Endothelial cell of umbilical vein (primary cell): Measurements from ENCODE around the gene ADAMTS12. TPM values are rescaled to one million over a fixed set of nuclear protein-coding genes. Genes with fewer than 3 reads are reported as not detected.

Experiments
- BruUV-seq: library from RNA; stranded (reverse); fragments of 400-500 nt; replicated peaks from 2 replicates; lab custom pipeline; 2021; lab: Mats Ljungman, UMichigan
- CTCF ChIA-PET: fragments of 300-600, 350-600 bp; sonication (Branson Sonifier 250); formaldehyde crosslinking; loops from one replicate; lab custom pipeline; 2021; ENCODE audit warnings: antibody characterized with exemption, inconsistent platforms; lab: Charles Lee
- POLR2A ChIA-PET: fragments of 300-600, 350-600 bp; sonication (Branson Sonifier 250); formaldehyde crosslinking; loops from one replicate; lab custom pipeline; 2021; ENCODE audit warnings: antibody characterized with exemption, inconsistent platforms; lab: Charles Lee
- DNase-seq: peaks from one replicate; pipeline ENCODE4 v3.0.0-alpha.2; 2011; ENCODE audit warnings: low read depth, low spot score
- FAIRE-seq: peaks from 2 replicates; lab custom pipeline; 2011; peaks lifted over from hg19 to GRCh38; lab: Jason Lieb, UNC
- H2AFZ ChIP-seq: 2 replicates; pipeline ENCODE4 v1.6.0; 2012; ENCODE audit warnings: low read depth, low read length, control low read depth, inconsistent platforms
- H3K27ac ChIP-seq: 2 replicates; pipeline ENCODE4 v1.5.1; 2011; ENCODE audit warnings: low read depth, mild to moderate bottlenecking, control low read depth, low read length, moderate library complexity; ENCODE audit not compliant: insufficient read depth
- H3K27me3 ChIP-seq, 2 experiments: 2 replicates each; pipeline versions ENCODE4 v1.6.0 to v1.6.1; 2011; ENCODE audit warnings: low read length in 2 of 2, mixed read lengths in 1 of 2; ENCODE audit not compliant: control insufficient read depth in 2 of 2, insufficient read depth in 2 of 2
- H3K36me3 ChIP-seq, 2 experiments: 2 replicates in 1 of 2; 3 replicates in 1 of 2; pipeline ENCODE4 v1.5.1; 2011; ENCODE audit warnings: low read length in 2 of 2, mild to moderate bottlenecking in 1 of 2, moderate library complexity in 1 of 2; ENCODE audit not compliant: control insufficient read depth in 2 of 2, insufficient read depth in 2 of 2; ENCODE audit errors: extremely low read depth in 1 of 2
- H3K4me1 ChIP-seq: 3 replicates; pipeline ENCODE4 v1.5.1; 2011; ENCODE audit warnings: mild to moderate bottlenecking, low read length; ENCODE audit not compliant: control insufficient read depth, insufficient read depth; ENCODE audit errors: extremely low read depth
- H3K4me2 ChIP-seq: 2 replicates; pipeline ENCODE4 v1.6.1; 2011; ENCODE audit warnings: low read length, control low read depth, mixed read lengths; ENCODE audit not compliant: insufficient read depth
- H3K4me3 ChIP-seq, 3 experiments: fragments of 200-600 bp in 1 of 3; sonication (generic), shearing (Covaris generic) in 1 of 3; replicated peaks in 1 of 3; 2 replicates each; pipeline ENCODE4 v1.5.1; 2011 to 2016; ENCODE audit warnings: control low read depth in 3 of 3, low read length in 3 of 3, mild to moderate bottlenecking in 2 of 3, inconsistent platforms in 1 of 3, low read depth in 1 of 3, moderate library complexity in 1 of 3; ENCODE audit not compliant: insufficient read depth in 1 of 3
- H3K79me2 ChIP-seq: 2 replicates; pipeline ENCODE4 v1.6.0; 2012; ENCODE audit warnings: low read length, inconsistent platforms; ENCODE audit not compliant: control insufficient read depth, insufficient read depth
- H3K9ac ChIP-seq: replicated peaks from 2 replicates; pipeline ENCODE3; 2011; ENCODE audit warnings: low read length, control low read depth; ENCODE audit not compliant: insufficient read depth; ENCODE audit errors: extremely low read depth
- H3K9me1 ChIP-seq: replicated peaks from 3 replicates; pipeline ENCODE4 v1.6.0; 2011; ENCODE audit warnings: mild to moderate bottlenecking, low read length; ENCODE audit not compliant: control insufficient read depth, insufficient read depth; ENCODE audit errors: extremely low read depth
- H3K9me3 ChIP-seq: replicated peaks from 2 replicates; pipeline ENCODE4 v1.5.1; 2012; ENCODE audit warnings: low read length, inconsistent platforms; ENCODE audit not compliant: control insufficient read depth, insufficient read depth
- H4K20me1 ChIP-seq: replicated peaks from 2 replicates; pipeline ENCODE3; 2011; ENCODE audit warnings: mild to moderate bottlenecking, low read length; ENCODE audit not compliant: control insufficient read depth, insufficient read depth; ENCODE audit errors: extremely low read depth
- CTCF ChIP-seq, 2 donors: IDR thresholded peaks; 1 replicate in 1 of 2; 2 replicates in 1 of 2; pipeline ENCODE4 v1.5.1; 2011; ENCODE audit warnings: low read length in 2 of 2, mild to moderate bottlenecking in 2 of 2, moderate library complexity in 2 of 2, control low read depth in 1 of 2, inconsistent platforms in 1 of 2, low read depth in 1 of 2; ENCODE audit not compliant: insufficient read depth in 1 of 2; ENCODE audit errors: extremely low read depth in 1 of 2
- EZH2 ChIP-seq: IDR thresholded peaks from 2 replicates; pipeline ENCODE4 v1.6.1; 2012; ENCODE audit warnings: borderline replicate concordance, low read depth, mild to moderate bottlenecking, moderate library complexity, low read length, inconsistent platforms; ENCODE audit not compliant: severe bottlenecking
- FOS ChIP-seq: IDR thresholded peaks from 2 replicates; pipeline ENCODE4 v1.6.1; 2011; ENCODE audit warnings: mild to moderate bottlenecking, low read length, moderate library complexity, borderline replicate concordance; ENCODE audit not compliant: insufficient read depth
- GATA2 ChIP-seq: IDR thresholded peaks from 2 replicates; pipeline ENCODE4 v1.7.0; 2011; ENCODE audit warnings: low read depth, mild to moderate bottlenecking, moderate library complexity, mixed read lengths, low read length; ENCODE audit not compliant: insufficient read length, insufficient read depth
- JUN ChIP-seq: IDR thresholded peaks from 2 replicates; pipeline ENCODE4 v1.6.1; 2011; ENCODE audit warnings: borderline replicate concordance, low read depth; ENCODE audit not compliant: insufficient read length, insufficient read depth
- MAX ChIP-seq: IDR thresholded peaks from 2 replicates; pipeline ENCODE4 v1.6.1; 2011; ENCODE audit not compliant: insufficient read depth, insufficient read length
- MYC ChIP-seq: IDR thresholded peaks from one replicate; pipeline ENCODE4 v1.6.1; 2011; ENCODE audit warnings: mild to moderate bottlenecking, low read depth, low read length
- POLR2A ChIP-seq: IDR thresholded peaks from 2 replicates; pipeline ENCODE4 v1.6.1; 2012; ENCODE audit warnings: low read depth, mild to moderate bottlenecking, control low read depth, low read length
- POLR2AphosphoS5 ChIP-seq: IDR thresholded peaks from 2 replicates; pipeline ENCODE4 v1.6.1; 2012; ENCODE audit warnings: low read depth, mild to moderate bottlenecking, control low read depth, low read length, moderate library complexity; ENCODE audit not compliant: insufficient read depth
- dilution Hi-C: fragments of 300-500 bp; cut with MboI; formaldehyde crosslinking; loops from one replicate; pipeline ENCODE4 v1.15.0; 2019; ENCODE audit warnings: low sequenced_read_pairs; ENCODE audit not compliant: extremely low pct_ligation_motif_present
- intact Hi-C: fragments of 100-400 bp; cut with micrococcal nuclease; formaldehyde crosslinking; loops from one replicate; pipeline ENCODE4 v1.10.0; 2022
- polyA plus RNA-seq, 4 experiments: library from polyadenylated mRNA; depleted of rRNA in 3 of 4; stranded (reverse) in 3 of 4; unstranded in 1 of 4; fragments of >200 nt; gene quantifications; 2 replicates each; pipeline versions ENCODE4 v1.2.1 to v1.2.3, GENCODE V29; 2011 to 2012; ENCODE audit warnings: missing spikeins in 1 of 4
- total RNA-seq: library from RNA; stranded (reverse); gene quantifications from 2 replicates; pipeline ENCODE4 v1.2.3, GENCODE V29; 2021

Gene ADAMTS12
- total and polyA plus RNA-seq, 2 donors (not counting 3 experiments of a cell fraction or from before 2014, with no cell fraction given): 0.88 TPM; not detected in 1

DNA sequence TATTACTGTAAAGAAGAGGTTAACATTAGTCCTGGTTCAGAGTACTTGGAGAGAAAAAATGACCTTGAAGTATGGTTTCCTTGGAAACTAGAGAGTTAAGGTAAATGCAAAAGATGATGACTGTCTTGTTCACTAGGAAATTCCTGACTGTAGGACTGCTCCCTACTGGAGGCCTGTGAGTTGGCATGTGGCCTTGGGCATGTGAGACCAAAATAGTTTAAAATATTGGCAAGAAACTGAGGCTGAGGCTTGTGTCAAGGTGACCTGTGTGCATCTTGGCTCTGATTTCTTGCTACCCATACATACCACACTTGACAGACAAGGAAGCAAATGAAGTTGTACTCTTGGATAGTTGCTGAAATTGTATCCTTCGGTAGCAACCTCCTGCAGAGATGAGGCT lies 354.6 kb downstream of the ADAMTS12 start:
- ChIA-PET CTCF (no interaction called here), POLR2A (no interaction called here)
- dilution Hi-C loops (no loop called here), intact Hi-C loops (no loop called here)
- Histone ChIP-seq H4K20me1 (no peaks in the 10 kb centered on the region), H3K9me1 (no peaks in the 10 kb centered on the region), H3K4me3 (no peak overlapping the region), H3K9me3 (no peaks in the 10 kb centered on the region), H2AFZ (no peak overlapping the region), H3K79me2 (no peaks in the 10 kb centered on the region), H3K27ac (no peak overlapping the region), H3K9ac (no peak overlapping the region), H3K27me3 (no peaks in the 10 kb centered on the region), H3K36me3 (no peaks in the 10 kb centered on the region), H3K4me2 (no peak overlapping the region), H3K4me1 (no peaks in the 10 kb centered on the region)
- TF ChIP-seq MYC (no peak), MAX (no peak), CTCF (IDR thresholded peaks at IDR 0.05; ENCODE audit: extremely low read depth in 1 of 2, insufficient read depth in 1 of 2, low read depth in 1 of 2, low read length in 2 of 2) (no peak), FOS (no peak), JUN (no peak), EZH2 (no peak), POLR2AphosphoS5 (no peak), GATA2 (no peak), POLR2A (no peak)
- BruUV-seq: no TSS peak
- FAIRE-seq (no peak), DNase-seq (no peak)
